SK-N-SH (cell line): Measurements from ENCODE around the gene HBA1. TPM values are rescaled to one million over a fixed set of nuclear protein-coding genes. Genes with fewer than 3 reads are reported as not detected.
"Not testable (repeated sequence)": the region's sequence is repeated elsewhere in the genome, so short reads cannot be mapped to it uniquely, and the experiment has no call there.

ENCODE experiments used
- CTCF ChIA-PET: fragments of 300-600, 350-600 bp; formaldehyde crosslinking; extraction: SDS; loops from one replicate; lab custom pipeline; 2021; lab: Yijun Ruan, JAX
- POLR2A ChIA-PET: fragments of 350-600 bp; sonication (Branson Sonifier 250); formaldehyde crosslinking; extraction: SDS; loops from one replicate; lab custom pipeline; 2020; ENCODE audit warnings: antibody characterized with exemption, inconsistent platforms; lab: Yijun Ruan, JAX
- DNase-seq: peaks from one replicate; pipeline ENCODE4 v3.0.0; 2012
- H2AFZ ChIP-seq: fragments of 200-600 bp; sonication (generic); 2 replicates; pipeline ENCODE4 v1.8.1; 2016; ENCODE audit warnings: antibody characterized with exemption, mild to moderate bottlenecking, low read depth
- H3F3A ChIP-seq: fragments of 200-600 bp; sonication (generic); replicated peaks from 2 replicates; pipeline ENCODE3; 2016; ENCODE audit warnings: antibody characterized with exemption, mild to moderate bottlenecking; ENCODE audit not compliant: insufficient read depth
- H3K27ac ChIP-seq, 2 experiments: fragments of 200-500 bp in 1 of 2; fragments of 200-600 bp in 1 of 2; sonication (Bioruptor generic) in 1 of 2; sonication (generic), shearing (Covaris generic) in 1 of 2; 2 replicates each; pipeline versions ENCODE4 v1.5.1 to v1.6.1; 2014 to 2016; ENCODE audit warnings: low read depth in 2 of 2, inconsistent platforms in 1 of 2, low read length in 1 of 2, mild to moderate bottlenecking in 1 of 2, mixed read lengths in 1 of 2
- H3K27me3 ChIP-seq: fragments of 200-600 bp; sonication (generic), shearing (Covaris generic); 2 replicates; pipeline ENCODE4 v1.6.1; 2016; ENCODE audit warnings: mixed run types; ENCODE audit not compliant: insufficient read depth
- H3K36me3 ChIP-seq, 2 experiments: fragments of 200-500 bp in 1 of 2; fragments of 200-600 bp in 1 of 2; sonication (Bioruptor generic) in 1 of 2; sonication (generic) in 1 of 2; replicated peaks in 1 of 2; 2 replicates each; pipeline versions ENCODE3 to v1.5.1; 2014 to 2016; ENCODE audit warnings: low read length in 1 of 2, mild to moderate bottlenecking in 1 of 2; ENCODE audit not compliant: insufficient read depth in 2 of 2, control insufficient read depth in 1 of 2
- H3K4me1 ChIP-seq, 2 experiments: fragments of 200-500 bp in 1 of 2; fragments of 200-600 bp in 1 of 2; sonication (Bioruptor generic) in 1 of 2; sonication (generic), shearing (Covaris generic) in 1 of 2; 2 replicates each; pipeline versions ENCODE4 v1.5.1 to v1.6.1; 2014 to 2016; ENCODE audit warnings: low read depth in 1 of 2, low read length in 1 of 2, mixed run types in 1 of 2; ENCODE audit not compliant: insufficient read depth in 2 of 2, control insufficient read depth in 1 of 2
- H3K4me2 ChIP-seq: fragments of 200-600 bp; sonication (generic), shearing (Covaris generic); 2 replicates; pipeline ENCODE4 v1.6.1; 2017; ENCODE audit warnings: mixed run types
- H3K4me3 ChIP-seq, 2 experiments: fragments of 200-500 bp in 1 of 2; fragments of 200-600 bp in 1 of 2; sonication (Bioruptor generic) in 1 of 2; sonication (generic), shearing (Covaris generic) in 1 of 2; 2 replicates each; pipeline versions ENCODE4 v1.5.1 to v1.8.1; 2014 to 2016; ENCODE audit warnings: low read depth in 2 of 2, inconsistent platforms in 1 of 2, low read length in 1 of 2, mild to moderate bottlenecking in 1 of 2, mixed read lengths in 1 of 2, moderate library complexity in 1 of 2
- H3K79me2 ChIP-seq: fragments of 200-600 bp; sonication (generic); 2 replicates; pipeline ENCODE4 v1.8.1; 2017; ENCODE audit warnings: mild to moderate bottlenecking; ENCODE audit not compliant: insufficient read depth
- H3K9ac ChIP-seq: fragments of 200-600 bp; sonication (generic); 2 replicates; pipeline ENCODE4 v1.6.1; 2017; ENCODE audit warnings: mixed run types
- H3K9me2 ChIP-seq: fragments of 200-600 bp; sonication (generic); 2 replicates; pipeline ENCODE4 v1.6.1; 2017; ENCODE audit warnings: mixed run types
- H3K9me3 ChIP-seq: fragments of 200-600 bp; sonication (generic); 2 replicates; pipeline ENCODE4 v1.6.1; 2017; ENCODE audit warnings: mixed run types, mild to moderate bottlenecking, moderate library complexity
- H4K20me1 ChIP-seq: fragments of 200-600 bp; sonication (generic); 2 replicates; pipeline ENCODE4 v1.6.1; 2017; ENCODE audit warnings: mild to moderate bottlenecking, mixed run types; ENCODE audit not compliant: insufficient read depth
- NFIC ChIP-seq: IDR thresholded peaks from 2 replicates; pipeline ENCODE4 v1.4.0; 2012; ENCODE audit warnings: borderline replicate concordance
- WGBS: methylation state at CpG from one replicate; pipeline ENCODE4 v1.1.6; 2017; ENCODE audit warnings: low lambda C conversion rate; 5-methylcytosine and 5-hydroxymethylcytosine counted together
- polyA plus RNA-seq, 3 experiments: library from polyadenylated mRNA; depleted of rRNA; stranded (reverse); fragments of >200 nt; gene quantifications; 2 replicates each; pipeline ENCODE4 v1.2.3, GENCODE V29; 2012
- TF ChIP-seq, protein P1 (sequence below): IDR thresholded peaks from 2 replicates; pipeline ENCODE4 v1.6.1; 2012; ENCODE audit warnings: mild to moderate bottlenecking, low read depth, low read length, moderate library complexity
- TF ChIP-seq, protein P2 (sequence below): IDR thresholded peaks from 2 replicates; pipeline ENCODE4 v1.4.0; 2012; ENCODE audit warnings: low read depth

HBA1 gene
- polyA plus RNA-seq, 1 of the 3 experiments (the other 2 are of a cell fraction) = not detected

DNA sequence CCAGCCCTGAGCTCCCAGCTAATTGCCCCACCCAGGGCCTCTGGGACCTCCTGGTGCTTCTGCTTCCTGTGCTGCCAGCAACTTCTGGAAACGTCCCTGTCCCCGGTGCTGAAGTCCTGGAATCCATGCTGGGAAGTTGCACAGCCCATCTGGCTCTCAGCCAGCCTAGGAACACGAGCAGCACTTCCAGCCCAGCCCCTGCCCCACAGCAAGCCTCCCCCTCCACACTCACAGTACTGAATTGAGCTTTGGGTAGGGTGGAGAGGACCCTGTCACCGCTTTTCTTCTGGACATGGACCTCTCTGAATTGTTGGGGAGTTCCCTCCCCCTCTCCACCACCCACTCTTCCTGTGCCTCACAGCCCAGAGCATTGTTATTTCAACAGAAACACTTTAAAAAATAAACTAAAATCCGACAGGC is 6.4 kb upstream of the HBA1 start:
- H3K9me3 ChIP-seq, H3K4me3 ChIP-seq, H3F3A ChIP-seq, H4K20me1 ChIP-seq, H3K9me2 ChIP-seq, H3K79me2 ChIP-seq, POLR2A ChIA-PET, DNase-seq, H3K4me2 ChIP-seq, H3K27ac ChIP-seq, H3K9ac ChIP-seq, H3K36me3 ChIP-seq, H2AFZ ChIP-seq: not testable (repeated sequence)
- H3K4me1 ChIP-seq = peaks cover 0 to 12% of the 10 kb centered on the region in 2 experiments; a peak in 1 of 4 replicates
- peaks cover 33% of the 10 kb centered on the region for H3K27me3 ChIP-seq
- CTCF ChIA-PET = interaction anchor here (1.4 to 2.7 kb wide), 4 partner anchors 10 to 63 kb away, joined by 5 to 28 read pairs (median 12); partner anchors contain the start of gene HBQ1
- WGBS = 14% methylated on average over 4 of the region's 5 CpGs
- TF ChIP-seq NFIC = 0 out of 2 replicates have a peak, but pooled peaks have one; percentile 25
- TF ChIP-seq, protein P1, sequence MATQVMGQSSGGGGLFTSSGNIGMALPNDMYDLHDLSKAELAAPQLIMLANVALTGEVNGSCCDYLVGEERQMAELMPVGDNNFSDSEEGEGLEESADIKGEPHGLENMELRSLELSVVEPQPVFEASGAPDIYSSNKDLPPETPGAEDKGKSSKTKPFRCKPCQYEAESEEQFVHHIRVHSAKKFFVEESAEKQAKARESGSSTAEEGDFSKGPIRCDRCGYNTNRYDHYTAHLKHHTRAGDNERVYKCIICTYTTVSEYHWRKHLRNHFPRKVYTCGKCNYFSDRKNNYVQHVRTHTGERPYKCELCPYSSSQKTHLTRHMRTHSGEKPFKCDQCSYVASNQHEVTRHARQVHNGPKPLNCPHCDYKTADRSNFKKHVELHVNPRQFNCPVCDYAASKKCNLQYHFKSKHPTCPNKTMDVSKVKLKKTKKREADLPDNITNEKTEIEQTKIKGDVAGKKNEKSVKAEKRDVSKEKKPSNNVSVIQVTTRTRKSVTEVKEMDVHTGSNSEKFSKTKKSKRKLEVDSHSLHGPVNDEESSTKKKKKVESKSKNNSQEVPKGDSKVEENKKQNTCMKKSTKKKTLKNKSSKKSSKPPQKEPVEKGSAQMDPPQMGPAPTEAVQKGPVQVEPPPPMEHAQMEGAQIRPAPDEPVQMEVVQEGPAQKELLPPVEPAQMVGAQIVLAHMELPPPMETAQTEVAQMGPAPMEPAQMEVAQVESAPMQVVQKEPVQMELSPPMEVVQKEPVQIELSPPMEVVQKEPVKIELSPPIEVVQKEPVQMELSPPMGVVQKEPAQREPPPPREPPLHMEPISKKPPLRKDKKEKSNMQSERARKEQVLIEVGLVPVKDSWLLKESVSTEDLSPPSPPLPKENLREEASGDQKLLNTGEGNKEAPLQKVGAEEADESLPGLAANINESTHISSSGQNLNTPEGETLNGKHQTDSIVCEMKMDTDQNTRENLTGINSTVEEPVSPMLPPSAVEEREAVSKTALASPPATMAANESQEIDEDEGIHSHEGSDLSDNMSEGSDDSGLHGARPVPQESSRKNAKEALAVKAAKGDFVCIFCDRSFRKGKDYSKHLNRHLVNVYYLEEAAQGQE = peak; percentile 89

DNA sequence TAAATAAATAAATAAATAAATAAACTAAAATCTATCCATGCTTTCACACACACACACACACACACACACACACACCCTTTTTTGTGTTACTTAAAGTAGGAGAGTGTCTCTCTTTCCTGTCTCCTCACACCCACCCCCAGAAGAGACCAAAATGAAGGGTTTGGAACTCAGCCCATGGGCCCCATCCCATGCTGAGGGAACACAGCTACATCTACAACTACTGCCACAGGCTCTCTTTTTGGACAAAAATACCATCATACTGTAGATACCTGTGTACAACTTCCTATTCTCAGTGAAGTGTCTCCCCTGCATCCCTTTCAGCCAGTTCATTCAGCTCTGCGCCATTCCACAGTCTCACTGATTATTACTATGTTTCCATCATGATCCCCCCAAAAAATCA is 5.7 kb upstream of the HBA1 start:
- H2AFZ ChIP-seq = no peak overlapping the region
- no peak overlapping the region for H3K27ac ChIP-seq
- H3K36me3 ChIP-seq = no peaks in the 10 kb centered on the region
- H4K20me1 ChIP-seq = peaks cover 11% of the 10 kb centered on the region; the same call in 1 of the 2 replicates
- no peaks in the 10 kb centered on the region for H3K9me3 ChIP-seq
- DNase-seq = no peak
- peaks cover 33% of the 10 kb centered on the region for H3K27me3 ChIP-seq
- H3K9me2 ChIP-seq = no peaks in the 10 kb centered on the region
- H3K4me3 ChIP-seq = no peak overlapping the region
- ChIA-PET CTCF (interaction anchor here (1.4 to 2.4 kb wide), 3 partner anchors 10 to 64 kb away, joined by 5 to 16 read pairs (median 7); partner anchors contain the start of gene HBQ1), POLR2A (no interaction called here)
- H3K9ac ChIP-seq = no peak overlapping the region
- peaks cover 0 to 5% of the 10 kb centered on the region in 2 experiments; a peak in 1 of 4 replicates for H3K4me1 ChIP-seq
- TF ChIP-seq, protein P1 = 0 out of 2 replicates have a peak, but pooled peaks have one; percentile 34
- TF ChIP-seq, protein P2, sequence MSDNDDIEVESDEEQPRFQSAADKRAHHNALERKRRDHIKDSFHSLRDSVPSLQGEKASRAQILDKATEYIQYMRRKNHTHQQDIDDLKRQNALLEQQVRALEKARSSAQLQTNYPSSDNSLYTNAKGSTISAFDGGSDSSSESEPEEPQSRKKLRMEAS = no peak
- H3F3A ChIP-seq = peaks cover 7% of the 10 kb centered on the region
- H3K4me2 ChIP-seq = no peak overlapping the region
- WGBS = 0% methylated on average over 1 of the region's 1 CpG
- H3K79me2 ChIP-seq = no peaks in the 10 kb centered on the region

DNA sequence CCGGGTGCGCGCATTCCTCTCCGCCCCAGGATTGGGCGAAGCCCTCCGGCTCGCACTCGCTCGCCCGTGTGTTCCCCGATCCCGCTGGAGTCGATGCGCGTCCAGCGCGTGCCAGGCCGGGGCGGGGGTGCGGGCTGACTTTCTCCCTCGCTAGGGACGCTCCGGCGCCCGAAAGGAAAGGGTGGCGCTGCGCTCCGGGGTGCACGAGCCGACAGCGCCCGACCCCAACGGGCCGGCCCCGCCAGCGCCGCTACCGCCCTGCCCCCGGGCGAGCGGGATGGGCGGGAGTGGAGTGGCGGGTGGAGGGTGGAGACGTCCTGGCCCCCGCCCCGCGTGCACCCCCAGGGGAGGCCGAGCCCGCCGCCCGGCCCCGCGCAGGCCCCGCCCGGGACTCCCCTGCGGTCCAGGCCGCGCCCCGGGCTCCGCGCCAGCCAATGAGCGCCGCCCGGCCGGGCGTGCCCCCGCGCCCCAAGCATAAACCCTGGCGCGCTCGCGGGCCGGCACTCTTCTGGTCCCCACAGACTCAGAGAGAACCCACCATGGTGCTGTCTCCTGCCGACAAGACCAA is 4.0 kb upstream of the HBA1 start, which contains the start of gene HBA2:
Gene HBA2, plus strand, starts transcription at position 503 of the 568 bp plus-strand sequence. Its CDS starts 37 bp downstream, at position 540.
- no CpG with 5 or more reads among the region's 74 CpGs for WGBS
- CTCF ChIA-PET = interaction anchor here (0.9 to 2.4 kb wide), 3 partner anchors 8 to 75 kb away, joined by 3 to 16 read pairs (median 4); partner anchors contain the start of gene HBQ1
- not testable (repeated sequence) for H2AFZ ChIP-seq

GRCh38 chr16:173211-173854 is 3.1 kb upstream of the HBA1 start:
- H3K79me2 ChIP-seq, H2AFZ ChIP-seq, H3K4me3 ChIP-seq, DNase-seq, H3F3A ChIP-seq, H3K9ac ChIP-seq, H3K9me2 ChIP-seq, H3K36me3 ChIP-seq, H3K4me2 ChIP-seq, H3K27ac ChIP-seq, H3K9me3 ChIP-seq, POLR2A ChIA-PET, H3K4me1 ChIP-seq, CTCF ChIA-PET: not testable (repeated sequence)
- 52% methylated on average over 7 of the region's 44 CpGs for WGBS
- peaks cover 13% of the 10 kb centered on the region for H4K20me1 ChIP-seq
- H3K27me3 ChIP-seq = peaks cover 27% of the 10 kb centered on the region

More for the DNA sequence above, 4.0 kb upstream of the HBA1 start, which contains the start of gene HBA2:
- H3K27ac ChIP-seq, DNase-seq, H3K4me3 ChIP-seq, POLR2A ChIA-PET, H3K9me2 ChIP-seq, H3K9ac ChIP-seq, H3K79me2 ChIP-seq, H3K36me3 ChIP-seq, H3K4me2 ChIP-seq, H3K9me3 ChIP-seq, H3F3A ChIP-seq, H3K4me1 ChIP-seq: not testable (repeated sequence)
- Histone ChIP-seq H3K27me3 (peaks cover 22% of the 10 kb centered on the region), H4K20me1 (peaks cover 11% of the 10 kb centered on the region; the same call in 1 of the 2 replicates)
